ENCODE results near the gene HMCN2.

HMCN2 gene

GRCh38 chr9:130463763-130464745 is 198.5 kb downstream of the HMCN2 start:
- Histone ChIP-seq H3K4me1 (ENCODE audit: low read length) (no peaks in the 10 kb centered on the region), H3K9me3 (replicated peaks; ENCODE audit: insufficient read depth, low read length) (no peaks in the 10 kb centered on the region), H3K79me2 (ENCODE audit: low read length) (no peaks in the 10 kb centered on the region), H3K36me3 (replicated peaks; ENCODE audit: insufficient read depth, low read length) (no peaks in the 10 kb centered on the region), H2AFZ (ENCODE audit: low read length) (no peak overlapping the region), H3K9me2 (replicated peaks; ENCODE audit: insufficient read depth, low read length) (no peaks in the 10 kb centered on the region), H3K4me3 (ENCODE audit: low read length) (no peak overlapping the region), H3K27ac (ENCODE audit: low read length) (no peak overlapping the region), H3K4me2 (ENCODE audit: low read depth, low read length) (no peak overlapping the region), H3K27me3 (replicated peaks; ENCODE audit: insufficient read depth, low read length) (peaks cover 77% of the 10 kb centered on the region), H3K9ac (ENCODE audit: low read length) (no peak overlapping the region), H3F3A (ENCODE audit: insufficient read depth, low read length) (no peaks in the 10 kb centered on the region), H4K20me1 (ENCODE audit: insufficient read depth, low read length) (no peaks in the 10 kb centered on the region)
- DNase-seq, result no peak
- no peak for TF ChIP-seq CTCF (IDR thresholded peaks at IDR 0.05; ENCODE audit: low read length)
- TF ChIP-seq EZH2phosphoT487 (IDR thresholded peaks at IDR 0.05; ENCODE audit: low read length), result no peak
- TF ChIP-seq EZH2 (optimal IDR thresholded peaks at IDR 0.05; ENCODE audit: low read depth, low read length), result no peak

- Histone ChIP-seq H4K20me1 (ENCODE audit: insufficient read depth, low read length) (no peaks in the 10 kb centered on the region), H3F3A (ENCODE audit: insufficient read depth, low read length) (no peaks in the 10 kb centered on the region), H3K27ac (ENCODE audit: low read length) (no peak overlapping the region), H2AFZ (ENCODE audit: low read length) (no peak overlapping the region), H3K36me3 (replicated peaks; ENCODE audit: insufficient read depth, low read length) (no peaks in the 10 kb centered on the region), H3K4me3 (ENCODE audit: low read length) (no peak overlapping the region), H3K4me1 (ENCODE audit: low read length) (no peaks in the 10 kb centered on the region), H3K79me2 (ENCODE audit: low read length) (no peaks in the 10 kb centered on the region), H3K9ac (ENCODE audit: low read length) (no peak overlapping the region), H3K9me3 (replicated peaks; ENCODE audit: insufficient read depth, low read length) (no peaks in the 10 kb centered on the region), H3K9me2 (replicated peaks; ENCODE audit: insufficient read depth, low read length) (no peaks in the 10 kb centered on the region), H3K27me3 (replicated peaks; ENCODE audit: insufficient read depth, low read length) (peaks cover 80% of the 10 kb centered on the region), H3K4me2 (ENCODE audit: low read depth, low read length) (no peak overlapping the region)
- no peak for DNase-seq
- no peak for TF ChIP-seq EZH2 (optimal IDR thresholded peaks at IDR 0.05; ENCODE audit: low read depth, low read length)
- TF ChIP-seq CTCF (IDR thresholded peaks at IDR 0.05; ENCODE audit: low read length), result no peak
- no peak for TF ChIP-seq EZH2phosphoT487 (IDR thresholded peaks at IDR 0.05; ENCODE audit: low read length)
Measured at GRCh38 chr9:130465383-130466096, 200.0 kb downstream of the HMCN2 start.

- Histone ChIP-seq H4K20me1 (ENCODE audit: insufficient read depth, low read length) (no peaks in the 10 kb centered on the region), H3K9me2 (replicated peaks; ENCODE audit: insufficient read depth, low read length) (no peaks in the 10 kb centered on the region), H3K79me2 (ENCODE audit: low read length) (no peaks in the 10 kb centered on the region), H3K9ac (ENCODE audit: low read length) (no peak overlapping the region), H3K4me3 (ENCODE audit: low read length) (no peak overlapping the region), H2AFZ (ENCODE audit: low read length) (no peak overlapping the region), H3K27me3 (replicated peaks; ENCODE audit: insufficient read depth, low read length) (peaks cover 84% of the 10 kb centered on the region), H3K27ac (ENCODE audit: low read length) (no peak overlapping the region), H3K4me2 (ENCODE audit: low read depth, low read length) (no peak overlapping the region), H3K36me3 (replicated peaks; ENCODE audit: insufficient read depth, low read length) (no peaks in the 10 kb centered on the region), H3K4me1 (ENCODE audit: low read length) (no peaks in the 10 kb centered on the region), H3K9me3 (replicated peaks; ENCODE audit: insufficient read depth, low read length) (no peaks in the 10 kb centered on the region), H3F3A (ENCODE audit: insufficient read depth, low read length) (no peaks in the 10 kb centered on the region)
- TF ChIP-seq EZH2 (optimal IDR thresholded peaks at IDR 0.05; ENCODE audit: low read depth, low read length) (no peak), CTCF (IDR thresholded peaks at IDR 0.05; ENCODE audit: low read length) (no peak), EZH2phosphoT487 (IDR thresholded peaks at IDR 0.05; ENCODE audit: low read length) (no peak)
- no peak for DNase-seq
Measured at GRCh38 chr9:130466537-130467217, 201.1 kb downstream of the HMCN2 start.
